NCI-H2171 (cell line): ENCODE measurements around the gene CNIH3.
"Not testable (repeated sequence)": the region's sequence is repeated elsewhere in the genome, so short reads cannot be mapped to it uniquely, and the experiment has no call there.

Experiments
- DNase-seq: peaks from one replicate; lab custom pipeline; 2025; lab: John Stamatoyannopoulos, UW

Gene CNIH3

GRCh38 chr1:224687465-224687864 lies 71.3 kb downstream of the CNIH3 start:
- no peak for DNase-seq

GRCh38 chr1:224689374-224689773 lies 73.3 kb downstream of the CNIH3 start:
- no peak for DNase-seq

- no peak for DNase-seq
These were observed 74.5 kb downstream of the CNIH3 start for GRCh38 chr1:224690576-224690975.

- no peak for DNase-seq
These were observed 75.2 kb downstream of the CNIH3 start for GRCh38 chr1:224691148-224691925.

GRCh38 chr1:224694969-224695368 lies 78.9 kb downstream of the CNIH3 start:
- no peak for DNase-seq

- no peak for DNase-seq
These were observed 79.9 kb downstream of the CNIH3 start for GRCh38 chr1:224696021-224696420.

- no peak for DNase-seq
These were observed 81.0 kb downstream of the CNIH3 start for GRCh38 chr1:224696891-224697765.

GRCh38 chr1:224698015-224698451 lies 81.9 kb downstream of the CNIH3 start:
- no peak for DNase-seq

- DNase-seq, result no peak
These were observed 84.9 kb downstream of the CNIH3 start for GRCh38 chr1:224700918-224701531.

GRCh38 chr1:224703702-224704101 lies 87.6 kb downstream of the CNIH3 start:
- no peak for DNase-seq

GRCh38 chr1:224704107-224704735 lies 88.1 kb downstream of the CNIH3 start:
- DNase-seq, result no peak

- no peak for DNase-seq
These were observed 89.5 kb downstream of the CNIH3 start for GRCh38 chr1:224705578-224705977.

- no peak for DNase-seq
These were observed 92.0 kb downstream of the CNIH3 start for GRCh38 chr1:224707843-224708725.

- no peak for DNase-seq
These were observed 94.1 kb downstream of the CNIH3 start for GRCh38 chr1:224710196-224710595.

GRCh38 chr1:224711231-224711756 lies 95.2 kb downstream of the CNIH3 start:
- not testable (repeated sequence) for DNase-seq

- DNase-seq, result no peak
These were observed 95.8 kb downstream of the CNIH3 start for GRCh38 chr1:224711876-224712275.

GRCh38 chr1:224713228-224713627 lies 97.1 kb downstream of the CNIH3 start:
- no peak for DNase-seq

- DNase-seq, result no peak
These were observed 98.4 kb downstream of the CNIH3 start for GRCh38 chr1:224714553-224714952.

- no peak for DNase-seq
These were observed 102.4 kb downstream of the CNIH3 start for GRCh38 chr1:224718470-224719053.

- DNase-seq, result no peak
These were observed 103.6 kb downstream of the CNIH3 start for GRCh38 chr1:224719716-224720115.
